ENCODE measurements around the gene RNF8. TPM values are rescaled to one million over a fixed set of nuclear protein-coding genes. Genes with fewer than 3 reads are reported as not detected.

Gene RNF8
- total RNA-seq, 1 donor from 2014 or later = 17.6 TPM

GRCh38 chr6:37409501-37409900 is 55.7 kb downstream of the RNF8 start:
- TF ChIP-seq CTCF (IDR thresholded peaks at IDR 0.05) = no peak
- Histone ChIP-seq H3K27ac (no peak overlapping the region), H3K4me1 (no peaks in the 10 kb centered on the region), H3K9me3 (no peaks in the 10 kb centered on the region), H3K36me3 (no peaks in the 10 kb centered on the region), H3K4me3 (no peak overlapping the region), H3K27me3 (no peaks in the 10 kb centered on the region)
- intact Hi-C loops (cut with DNase I) = no loop called here
- DNase-seq (no peak), ATAC-seq (no peak)

- Histone ChIP-seq H3K4me1 (no peaks in the 10 kb centered on the region), H3K27ac (no peak overlapping the region), H3K27me3 (no peaks in the 10 kb centered on the region), H3K4me3 (no peak overlapping the region), H3K36me3 (no peaks in the 10 kb centered on the region), H3K9me3 (no peaks in the 10 kb centered on the region)
- intact Hi-C loops (cut with DNase I) = no loop called here
- no peak for TF ChIP-seq CTCF (IDR thresholded peaks at IDR 0.05)
- ATAC-seq (no peak), DNase-seq (no peak)
Measured at GRCh38 chr6:37417393-37417792, 63.6 kb downstream of the RNF8 start.

- H3K27ac ChIP-seq = no peak overlapping the region
- H3K4me1 ChIP-seq = no peaks in the 10 kb centered on the region
- H3K9me3 ChIP-seq = no peaks in the 10 kb centered on the region
- no peak for DNase-seq
- no peaks in the 10 kb centered on the region for H3K27me3 ChIP-seq
- no peaks in the 10 kb centered on the region for H3K36me3 ChIP-seq
- TF ChIP-seq CTCF (IDR thresholded peaks at IDR 0.05) = no peak
- H3K4me3 ChIP-seq = no peak overlapping the region
- no peak for ATAC-seq
- intact Hi-C loops (cut with DNase I) = no loop called here
Measured at GRCh38 chr6:37418722-37419121, 64.9 kb downstream of the RNF8 start.

GRCh38 chr6:37426058-37426944 is 72.5 kb downstream of the RNF8 start:
- Histone ChIP-seq H3K36me3 (no peaks in the 10 kb centered on the region), H3K4me1 (no peaks in the 10 kb centered on the region), H3K9me3 (no peaks in the 10 kb centered on the region), H3K4me3 (no peak overlapping the region), H3K27me3 (no peaks in the 10 kb centered on the region), H3K27ac (no peak overlapping the region)
- DNase-seq (no peak), ATAC-seq (no peak)
- intact Hi-C loops (cut with DNase I) = no loop called here
- TF ChIP-seq CTCF (IDR thresholded peaks at IDR 0.05) = no peak

GRCh38 chr6:37426945-37427510 is 73.2 kb downstream of the RNF8 start:
- Histone ChIP-seq H3K27me3 (no peaks in the 10 kb centered on the region), H3K36me3 (no peaks in the 10 kb centered on the region), H3K27ac (no peak overlapping the region), H3K4me1 (no peaks in the 10 kb centered on the region), H3K4me3 (no peak overlapping the region), H3K9me3 (no peaks in the 10 kb centered on the region)
- ATAC-seq (no peak), DNase-seq (no peak)
- TF ChIP-seq CTCF (IDR thresholded peaks at IDR 0.05) = no peak
- intact Hi-C loops (cut with DNase I) = no loop called here

Measured in upper lobe of right lung (tissue), 1 donor.